ENCODE measurements around the gene FTSJ3. TPM values are rescaled to one million over a fixed set of nuclear protein-coding genes. Genes with fewer than 3 reads are reported as not detected.

FTSJ3 gene
- total and polyA plus RNA-seq, 2 experiments from 2014 or later, result 28.5 to 30.0 TPM

DNA sequence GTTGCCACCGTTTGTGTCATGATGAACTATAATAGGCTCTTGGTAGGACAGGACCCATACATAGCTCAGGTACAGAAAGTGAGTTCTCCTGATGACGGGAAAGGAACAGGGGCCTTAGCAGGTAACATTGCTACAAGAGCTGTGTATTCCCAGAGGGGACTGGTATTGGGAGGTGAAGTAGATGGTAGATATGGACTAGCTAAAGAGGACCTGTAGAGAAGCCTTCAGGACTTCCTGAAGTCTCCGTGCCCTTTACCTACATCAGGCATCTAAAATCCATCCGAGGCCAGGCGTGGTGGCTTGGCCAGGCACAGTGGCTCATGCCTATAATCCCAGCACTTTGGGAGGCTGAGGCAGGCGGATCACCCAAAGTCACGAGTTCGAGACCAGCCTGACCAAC lies 27.7 kb upstream of the FTSJ3 start:
- H4K20me1 ChIP-seq (ENCODE audit: insufficient read depth, poor library complexity, severe bottlenecking), result no peaks in the 10 kb centered on the region
- no peaks in the 10 kb centered on the region for H3K4me1 ChIP-seq (ENCODE audit: insufficient read depth)
- no peak overlapping the region for H2AFZ ChIP-seq
- TF ChIP-seq, protein P1, sequence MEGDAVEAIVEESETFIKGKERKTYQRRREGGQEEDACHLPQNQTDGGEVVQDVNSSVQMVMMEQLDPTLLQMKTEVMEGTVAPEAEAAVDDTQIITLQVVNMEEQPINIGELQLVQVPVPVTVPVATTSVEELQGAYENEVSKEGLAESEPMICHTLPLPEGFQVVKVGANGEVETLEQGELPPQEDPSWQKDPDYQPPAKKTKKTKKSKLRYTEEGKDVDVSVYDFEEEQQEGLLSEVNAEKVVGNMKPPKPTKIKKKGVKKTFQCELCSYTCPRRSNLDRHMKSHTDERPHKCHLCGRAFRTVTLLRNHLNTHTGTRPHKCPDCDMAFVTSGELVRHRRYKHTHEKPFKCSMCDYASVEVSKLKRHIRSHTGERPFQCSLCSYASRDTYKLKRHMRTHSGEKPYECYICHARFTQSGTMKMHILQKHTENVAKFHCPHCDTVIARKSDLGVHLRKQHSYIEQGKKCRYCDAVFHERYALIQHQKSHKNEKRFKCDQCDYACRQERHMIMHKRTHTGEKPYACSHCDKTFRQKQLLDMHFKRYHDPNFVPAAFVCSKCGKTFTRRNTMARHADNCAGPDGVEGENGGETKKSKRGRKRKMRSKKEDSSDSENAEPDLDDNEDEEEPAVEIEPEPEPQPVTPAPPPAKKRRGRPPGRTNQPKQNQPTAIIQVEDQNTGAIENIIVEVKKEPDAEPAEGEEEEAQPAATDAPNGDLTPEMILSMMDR (IDR thresholded peaks at IDR 0.05; ENCODE audit: poor library complexity), result no peak
- no peak for TF ChIP-seq EZH2phosphoT487 (IDR thresholded peaks at IDR 0.05; ENCODE audit: low read depth, severe bottlenecking, unreplicated experiment)
- no peak for TF ChIP-seq EZH2 (IDR thresholded peaks at IDR 0.05; ENCODE audit: borderline replicate concordance)
- WGBS (ENCODE audit: low lambda C conversion rate, missing lambda C conversion rate), result 94% methylated on average over 8 of the region's 8 CpGs
- H3K36me3 ChIP-seq (replicated peaks; ENCODE audit: insufficient read depth, low read depth), result no peaks in the 10 kb centered on the region
- H3K79me2 ChIP-seq, result no peaks in the 10 kb centered on the region
- no peaks in the 10 kb centered on the region for H3K27me3 ChIP-seq
- no peak for DNase-seq (ENCODE audit: low spot score)
- no peak overlapping the region for H3K4me2 ChIP-seq
- H3K27ac ChIP-seq, result no peak overlapping the region
- no peaks in the 10 kb centered on the region for H3K9me3 ChIP-seq (ENCODE audit: low read depth)
- no peaks in the 10 kb centered on the region for H3K9me2 ChIP-seq (replicated peaks; ENCODE audit: insufficient read depth)
- no peak overlapping the region for H3K4me3 ChIP-seq

DNA sequence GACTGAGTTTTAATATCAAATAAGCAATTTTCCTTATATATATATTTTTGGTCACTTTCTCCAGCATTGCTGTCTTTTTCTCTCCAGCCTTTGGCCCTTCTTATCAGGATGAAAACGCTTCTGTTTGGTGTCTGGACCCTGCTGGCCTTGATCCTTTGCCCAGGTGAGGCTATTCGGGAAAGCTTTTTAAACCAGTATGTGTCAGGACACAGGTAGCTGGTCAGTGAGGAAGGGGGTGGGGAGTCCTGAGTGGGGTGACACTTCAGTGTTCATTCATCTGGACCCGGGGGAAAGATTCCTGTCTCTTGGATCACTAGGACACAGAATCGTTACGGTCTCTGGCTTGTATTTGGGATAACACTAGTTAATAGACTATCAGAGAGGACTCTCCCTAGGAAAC lies 27.2 kb upstream of the FTSJ3 start:
- no peak for DNase-seq (ENCODE audit: low spot score)
- 76% methylated on average over 5 of the region's 5 CpGs for WGBS (ENCODE audit: low lambda C conversion rate, missing lambda C conversion rate)
- H3K4me2 ChIP-seq, result no peak overlapping the region
- no peak overlapping the region for H3K4me3 ChIP-seq
- no peaks in the 10 kb centered on the region for H3K36me3 ChIP-seq (replicated peaks; ENCODE audit: insufficient read depth, low read depth)
- H3K27me3 ChIP-seq, result no peaks in the 10 kb centered on the region
- no peaks in the 10 kb centered on the region for H3K9me2 ChIP-seq (replicated peaks; ENCODE audit: insufficient read depth)
- no peak overlapping the region for H3K27ac ChIP-seq
- no peaks in the 10 kb centered on the region for H3K9me3 ChIP-seq (ENCODE audit: low read depth)
- no peaks in the 10 kb centered on the region for H3K4me1 ChIP-seq (ENCODE audit: insufficient read depth)
- H2AFZ ChIP-seq, result no peak overlapping the region
- no peaks in the 10 kb centered on the region for H3K79me2 ChIP-seq
- H4K20me1 ChIP-seq (ENCODE audit: insufficient read depth, poor library complexity, severe bottlenecking), result no peaks in the 10 kb centered on the region
- TF ChIP-seq, protein P1 (IDR thresholded peaks at IDR 0.05; ENCODE audit: poor library complexity), result no peak
- TF ChIP-seq EZH2phosphoT487 (IDR thresholded peaks at IDR 0.05; ENCODE audit: low read depth, severe bottlenecking, unreplicated experiment) (no peak), EZH2 (IDR thresholded peaks at IDR 0.05; ENCODE audit: borderline replicate concordance) (no peak)

DNA sequence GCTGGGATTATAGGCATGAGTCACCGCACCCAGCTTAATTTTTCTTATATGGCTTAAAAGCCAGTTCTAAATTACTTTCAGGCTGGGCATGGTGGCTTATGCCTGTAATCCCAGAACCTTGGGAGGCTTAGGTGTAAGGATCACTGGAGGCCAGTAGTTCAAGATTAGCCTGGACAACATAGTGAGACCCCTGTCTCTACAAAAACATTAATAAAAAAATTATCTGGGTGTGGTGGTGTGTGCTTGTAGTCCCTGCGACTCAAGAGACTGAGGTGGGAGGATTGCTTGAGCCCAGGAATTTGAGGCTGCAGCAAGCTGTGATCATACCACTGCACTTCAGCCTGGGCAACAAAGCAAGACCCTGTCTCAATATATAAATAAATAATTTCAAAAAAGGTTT lies 25.8 kb upstream of the FTSJ3 start:
- Histone ChIP-seq H3K9me3 (ENCODE audit: low read depth) (no peaks in the 10 kb centered on the region), H3K9me2 (replicated peaks; ENCODE audit: insufficient read depth) (no peaks in the 10 kb centered on the region), H3K4me1 (ENCODE audit: insufficient read depth) (peaks cover 5% of the 10 kb centered on the region), H3K27me3 (no peaks in the 10 kb centered on the region), H3K79me2 (no peaks in the 10 kb centered on the region), H3K27ac (no peak overlapping the region), H4K20me1 (ENCODE audit: insufficient read depth, poor library complexity, severe bottlenecking) (no peaks in the 10 kb centered on the region), H3K4me2 (no peak overlapping the region), H3K4me3 (no peak overlapping the region), H2AFZ (no peak overlapping the region), H3K36me3 (replicated peaks; ENCODE audit: insufficient read depth, low read depth) (no peaks in the 10 kb centered on the region)
- TF ChIP-seq EZH2 (IDR thresholded peaks at IDR 0.05; ENCODE audit: borderline replicate concordance) (no peak), EZH2phosphoT487 (IDR thresholded peaks at IDR 0.05; ENCODE audit: low read depth, severe bottlenecking, unreplicated experiment) (no peak)
- TF ChIP-seq, protein P1 (IDR thresholded peaks at IDR 0.05; ENCODE audit: poor library complexity), result no peak
- 95% methylated on average over 2 of the region's 2 CpGs for WGBS (ENCODE audit: low lambda C conversion rate, missing lambda C conversion rate)
- DNase-seq (ENCODE audit: low spot score), result no peak

DNA sequence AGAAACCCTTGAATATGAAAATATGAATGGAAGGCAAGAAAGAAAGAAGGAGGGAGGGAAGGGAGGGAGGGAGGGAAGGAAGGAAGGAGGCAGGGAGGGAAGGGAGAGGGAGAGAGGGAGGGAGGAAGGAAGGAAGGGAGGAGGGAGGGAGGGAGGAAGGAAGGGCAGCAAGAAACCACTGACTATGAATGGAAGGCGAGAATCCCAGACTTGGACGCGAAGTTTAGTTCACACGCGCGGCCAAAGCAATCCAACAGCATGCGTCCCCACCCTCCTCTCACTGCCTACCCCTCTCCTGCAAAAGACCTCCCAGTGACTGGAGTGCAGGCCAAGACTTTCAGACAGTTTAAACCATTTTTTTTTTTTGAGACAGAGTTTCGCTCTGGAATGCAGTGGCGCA lies 22.9 kb upstream of the FTSJ3 start:
- DNase-seq (ENCODE audit: low spot score), result no peak
- Histone ChIP-seq H3K36me3 (replicated peaks; ENCODE audit: insufficient read depth, low read depth) (no peaks in the 10 kb centered on the region), H2AFZ (no peak overlapping the region), H4K20me1 (ENCODE audit: insufficient read depth, poor library complexity, severe bottlenecking) (no peaks in the 10 kb centered on the region), H3K4me2 (no peak overlapping the region), H3K79me2 (no peaks in the 10 kb centered on the region), H3K27ac (no peak overlapping the region), H3K9me3 (ENCODE audit: low read depth) (no peaks in the 10 kb centered on the region), H3K4me1 (ENCODE audit: insufficient read depth) (peaks cover 5% of the 10 kb centered on the region), H3K4me3 (no peak overlapping the region), H3K9me2 (replicated peaks; ENCODE audit: insufficient read depth) (no peaks in the 10 kb centered on the region), H3K27me3 (no peaks in the 10 kb centered on the region)
- 91% methylated on average over 5 of the region's 9 CpGs for WGBS (ENCODE audit: low lambda C conversion rate, missing lambda C conversion rate)
- TF ChIP-seq EZH2 (IDR thresholded peaks at IDR 0.05; ENCODE audit: borderline replicate concordance), result no peak
- TF ChIP-seq, protein P1 (IDR thresholded peaks at IDR 0.05; ENCODE audit: poor library complexity), result no peak
- no peak for TF ChIP-seq EZH2phosphoT487 (IDR thresholded peaks at IDR 0.05; ENCODE audit: low read depth, severe bottlenecking, unreplicated experiment)
